Lower leg skin (tissue), 4 donors: ENCODE measurements around the gene NMT2. TPM values are rescaled to one million over a fixed set of nuclear protein-coding genes. Genes with fewer than 3 reads are reported as not detected.

Source experiments
- DNase-seq, 2 donors: peaks; one replicate each; pipeline ENCODE4 v3.0.0-alpha.2; 2019; ENCODE audit warnings: low spot score in 2 of 2
- H3K4me3 ChIP-seq: fragments of 200-600 bp; sonication (generic); 2 replicates; pipeline ENCODE4 v1.5.1; 2017; ENCODE audit warnings: mild to moderate bottlenecking, low read depth; ENCODE audit not compliant: poor library complexity, severe bottlenecking
- CTCF ChIP-seq, 3 donors: fragments of 450-650 bp; IDR thresholded peaks; one replicate each; pipeline ENCODE4 v1.5.1; 2016; ENCODE audit warnings: antibody characterized with exemption in 3 of 3, mild to moderate bottlenecking in 3 of 3, moderate library complexity in 2 of 3
- POLR2A ChIP-seq, 2 donors: fragments of 450-650 bp; IDR thresholded peaks; one replicate each; pipeline ENCODE4 v1.6.1; 2016 to 2017; ENCODE audit warnings: antibody characterized with exemption in 2 of 2, mild to moderate bottlenecking in 1 of 2, moderate library complexity in 1 of 2
- WGBS, 2 donors: methylation state at CpG; one replicate each; pipeline ENCODE4 v1.1.5; 2018; 5-methylcytosine and 5-hydroxymethylcytosine counted together
- intact Hi-C: fragments of 100-400 bp; cut with DNase I; formaldehyde crosslinking; loops from one replicate; pipeline ENCODE4 v1.15.0; 2023; ENCODE audit warnings: low total_unique reads
- total RNA-seq, 4 donors: library from RNA; depleted of rRNA; stranded (reverse); fragments of >200 nt; gene quantifications; one replicate each; pipeline ENCODE4 v1.1.0, GENCODE V29; 2016

NMT2 gene
- total RNA-seq, 4 donors from 2014 or later: 15.9 to 23.4 (median 20.9) TPM

- DNase-seq: no peak
- 71 to 77% methylated on average over 2 of the region's 2 CpGs for WGBS, 2 donors
- no peak for TF ChIP-seq POLR2A (IDR thresholded peaks at IDR 0.05)
- no peak for TF ChIP-seq CTCF (IDR thresholded peaks at IDR 0.05)
- H3K4me3 ChIP-seq: no peak overlapping the region
- intact Hi-C loops: loop anchor here (5.0 kb wide), 1 partner anchor 329 kb away; the partner anchor contains the start of genes CDNF, HSPA14 and MSANTD7
Observed at GRCh38 chr10:15166325-15166724, 2.2 kb downstream of the NMT2 start.

- no peak for DNase-seq
- 33 to 36% methylated on average over 2 of the region's 2 CpGs for WGBS, 2 donors
- no peak overlapping the region for H3K4me3 ChIP-seq
- no peak for TF ChIP-seq POLR2A (IDR thresholded peaks at IDR 0.05)
- no peak for TF ChIP-seq CTCF (IDR thresholded peaks at IDR 0.05)
- intact Hi-C loops: no loop called here
Observed at GRCh38 chr10:15163253-15163828, 5.2 kb downstream of the NMT2 start.

GRCh38 chr10:15158972-15159371, 9.5 kb downstream of the NMT2 start:
- TF ChIP-seq POLR2A (IDR thresholded peaks at IDR 0.05): no peak
- no peak for TF ChIP-seq CTCF (IDR thresholded peaks at IDR 0.05)
- no peak overlapping the region for H3K4me3 ChIP-seq
- no peak for DNase-seq
- intact Hi-C loops: no loop called here

GRCh38 chr10:15158448-15158847, 10.0 kb downstream of the NMT2 start:
- 49 to 65% methylated on average over 2 of the region's 2 CpGs for WGBS, 2 donors

GRCh38 chr10:15155978-15156656, 12.4 kb downstream of the NMT2 start:
- TF ChIP-seq CTCF (IDR thresholded peaks at IDR 0.05) (no peak), POLR2A (IDR thresholded peaks at IDR 0.05) (no peak)
- no peak for DNase-seq
- WGBS, 2 donors: 89 to 90% methylated on average over 14 of the region's 14 CpGs
- H3K4me3 ChIP-seq: no peak overlapping the region
- intact Hi-C loops: no loop called here

More at GRCh38 chr10:15158448-15158847, 10.0 kb downstream of the NMT2 start:
- no peak overlapping the region for H3K4me3 ChIP-seq
- intact Hi-C loops: no loop called here
- TF ChIP-seq CTCF (IDR thresholded peaks at IDR 0.05): no peak
- DNase-seq: no peak

- DNase-seq: peak in 1 of 2 donors; percentile 13
- intact Hi-C loops: no loop called here
- TF ChIP-seq CTCF (IDR thresholded peaks at IDR 0.05): no peak
- no peak for TF ChIP-seq POLR2A (IDR thresholded peaks at IDR 0.05)
- no peak overlapping the region for H3K4me3 ChIP-seq
Observed at GRCh38 chr10:15152556-15152955, 15.9 kb downstream of the NMT2 start.
